ENCODE data around the gene KPTN.

Gene KPTN

GRCh38 chr19:47432091-47432490, 51.9 kb downstream of the KPTN start:
- no peak for DNase-seq

- DNase-seq: peak; percentile 57
These were observed 53.8 kb downstream of the KPTN start for GRCh38 chr19:47430041-47430802.

GRCh38 chr19:47429140-47429793, 54.8 kb downstream of the KPTN start:
- no peak for DNase-seq

GRCh38 chr19:47428177-47428894, 55.7 kb downstream of the KPTN start:
- peak; percentile 100 for DNase-seq

- peak; percentile 67 for DNase-seq
These were observed 56.5 kb downstream of the KPTN start for GRCh38 chr19:47427241-47428176.
